Nephron (organoid): ENCODE measurements around the gene MAN2A1.
A peak's percentile ranks its signal among the peaks of the same experiment; 100 is the strongest.

Source experiments
- H3K27ac Mint-ChIP-seq, 3 experiments: 2 replicates each; pipeline ENCODE4 v1.8.0; 2020; ENCODE audit warnings: mixed read lengths in 3 of 3, mild to moderate bottlenecking in 2 of 3, moderate library complexity in 1 of 3
- H3K27me3 Mint-ChIP-seq: 2 replicates; pipeline ENCODE4 v1.8.0; 2021; ENCODE audit warnings: low read depth, mild to moderate bottlenecking, moderate library complexity, mixed read lengths
- H3K36me3 Mint-ChIP-seq: 2 replicates; pipeline ENCODE4 v1.8.0; 2020; ENCODE audit warnings: low read depth, mixed read lengths
- H3K4me1 Mint-ChIP-seq: 2 replicates; pipeline ENCODE4 v1.8.0; 2020; ENCODE audit warnings: mixed read lengths
- H3K4me3 Mint-ChIP-seq, 3 experiments: 2 replicates each; pipeline ENCODE4 v1.8.0; 2020; ENCODE audit warnings: mild to moderate bottlenecking in 3 of 3, mixed read lengths in 3 of 3, moderate library complexity in 2 of 3
- H3K9me3 Mint-ChIP-seq: 2 replicates; pipeline ENCODE4 v1.8.0; 2020; ENCODE audit warnings: mixed read lengths
- CTCF ChIP-seq, 3 experiments: fragments of 200-600 bp; sonication (generic); IDR thresholded peaks; one replicate each; pipeline ENCODE4 v1.5.0; 2021; ENCODE audit warnings: antibody characterized with exemption in 3 of 3; ENCODE audit not compliant: unreplicated experiment in 3 of 3

The MAN2A1 gene

DNA sequence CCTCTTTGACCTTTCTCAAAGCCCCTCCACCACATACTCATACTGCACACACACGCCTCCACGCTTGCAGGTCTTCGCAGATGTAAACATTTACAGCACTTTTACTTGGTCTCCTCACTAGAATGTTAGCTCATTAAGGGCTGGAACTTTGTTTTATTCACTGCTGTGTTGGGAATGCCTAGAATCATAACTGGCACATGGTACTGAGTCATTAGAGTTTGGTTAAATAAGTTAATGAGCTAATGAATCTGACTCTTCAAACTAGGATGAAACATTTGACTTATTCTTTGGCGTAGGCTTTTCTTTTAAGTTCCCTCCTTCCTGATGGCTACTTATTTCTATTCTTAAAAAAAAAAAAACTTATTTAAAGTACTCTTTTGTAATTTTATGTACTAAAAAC is 28.9 kb downstream of the MAN2A1 start:
- Mint-ChIP-seq H3K27ac (peak overlapping the region in 1 of 3 experiments; percentile 1), H3K4me3 (no peak overlapping the region), H3K4me1 (peaks cover 6% of the 10 kb centered on the region), H3K27me3 (no peaks in the 10 kb centered on the region), H3K9me3 (no peaks in the 10 kb centered on the region), H3K36me3 (peaks cover 18% of the 10 kb centered on the region)
- TF ChIP-seq CTCF (IDR thresholded peaks at IDR 0.05; ENCODE audit: unreplicated experiment in 3 of 3) = no peak

DNA sequence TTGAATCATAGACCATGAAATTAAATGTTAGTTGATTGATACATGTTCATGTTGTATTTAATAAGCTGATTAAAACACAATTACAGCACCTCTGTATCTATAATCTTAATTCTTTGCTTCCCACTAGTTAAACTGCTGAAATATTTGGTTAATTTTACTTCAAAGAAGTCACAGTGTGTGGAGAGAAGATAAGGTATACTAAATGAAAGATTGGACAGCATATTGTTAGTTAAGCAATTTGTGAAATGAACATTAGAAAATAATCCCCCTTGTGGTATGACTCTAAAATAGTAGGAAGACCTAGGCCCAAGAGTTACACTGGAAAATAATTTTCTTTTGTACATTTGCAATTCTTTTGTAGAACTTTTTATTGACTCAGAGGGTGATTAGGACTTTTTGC is 30.3 kb downstream of the MAN2A1 start:
- H3K27ac Mint-ChIP-seq = no peak overlapping the region
- peaks cover 22% of the 10 kb centered on the region for H3K36me3 Mint-ChIP-seq
- peak in 1 of 3 experiments; percentile 12 for TF ChIP-seq CTCF (IDR thresholded peaks at IDR 0.05; ENCODE audit: unreplicated experiment in 3 of 3)

GRCh38 chr5:109721741-109722140 is 32.0 kb downstream of the MAN2A1 start:
- no peak overlapping the region for H3K4me3 Mint-ChIP-seq
- no peaks in the 10 kb centered on the region for H3K27me3 Mint-ChIP-seq
- H3K4me1 Mint-ChIP-seq = peaks cover 4% of the 10 kb centered on the region
- peak overlapping the region in 1 of 3 experiments; percentile 24 for H3K27ac Mint-ChIP-seq
- TF ChIP-seq CTCF (IDR thresholded peaks at IDR 0.05; ENCODE audit: unreplicated experiment in 3 of 3) = no peak
- H3K9me3 Mint-ChIP-seq = no peaks in the 10 kb centered on the region
- H3K36me3 Mint-ChIP-seq = peaks cover 18% of the 10 kb centered on the region

More for the DNA sequence above, 30.3 kb downstream of the MAN2A1 start:
- Mint-ChIP-seq H3K4me3 (no peak overlapping the region), H3K9me3 (no peaks in the 10 kb centered on the region), H3K4me1 (peaks cover 4% of the 10 kb centered on the region), H3K27me3 (no peaks in the 10 kb centered on the region)

- TF ChIP-seq CTCF (IDR thresholded peaks at IDR 0.05; ENCODE audit: unreplicated experiment in 3 of 3) = no peak
- Mint-ChIP-seq H3K9me3 (no peaks in the 10 kb centered on the region), H3K4me1 (peaks cover 4% of the 10 kb centered on the region), H3K4me3 (no peak overlapping the region), H3K36me3 (peaks cover 19% of the 10 kb centered on the region), H3K27me3 (no peaks in the 10 kb centered on the region), H3K27ac (no peak overlapping the region)
Observed at GRCh38 chr5:109723606-109724005, 33.9 kb downstream of the MAN2A1 start.

GRCh38 chr5:109725135-109725534 is 35.4 kb downstream of the MAN2A1 start:
- no peaks in the 10 kb centered on the region for H3K27me3 Mint-ChIP-seq
- H3K4me1 Mint-ChIP-seq = peaks cover 4% of the 10 kb centered on the region
- H3K36me3 Mint-ChIP-seq = peaks cover 18% of the 10 kb centered on the region
- no peaks in the 10 kb centered on the region for H3K9me3 Mint-ChIP-seq
- H3K27ac Mint-ChIP-seq = no peak overlapping the region
- H3K4me3 Mint-ChIP-seq = no peak overlapping the region
- TF ChIP-seq CTCF (IDR thresholded peaks at IDR 0.05; ENCODE audit: unreplicated experiment in 3 of 3) = no peak
